ENCODE results near the gene BCL2.

Gene BCL2

GRCh38 chr18:63322908-63323634 lies 3.5 kb upstream of the BCL2 start:
- Histone ChIP-seq H3K36me3 (ENCODE audit: control insufficient read depth, insufficient read depth, low read length) (no peaks in the 10 kb centered on the region), H3K9me3 (ENCODE audit: control insufficient read depth, insufficient read depth, low read length) (no peaks in the 10 kb centered on the region), H3K27me3 (ENCODE audit: control insufficient read depth, insufficient read depth, low read length) (peaks cover 21% of the 10 kb centered on the region), H3K9ac (ENCODE audit: low read depth, low read length) (no peak overlapping the region), H3K4me3 (ENCODE audit: low read depth, low read length) (no peak overlapping the region), H3K4me1 (ENCODE audit: control insufficient read depth, insufficient read depth, low read length) (peaks cover 4% of the 10 kb centered on the region)

GRCh38 chr18:63322206-63322605 lies 2.6 kb upstream of the BCL2 start:
- H3K4me1 ChIP-seq (ENCODE audit: control insufficient read depth, insufficient read depth, low read length), result peaks cover 4% of the 10 kb centered on the region
- H3K27me3 ChIP-seq (ENCODE audit: control insufficient read depth, insufficient read depth, low read length), result peaks cover 29% of the 10 kb centered on the region
- no peaks in the 10 kb centered on the region for H3K36me3 ChIP-seq (ENCODE audit: control insufficient read depth, insufficient read depth, low read length)
- no peaks in the 10 kb centered on the region for H3K9me3 ChIP-seq (ENCODE audit: control insufficient read depth, insufficient read depth, low read length)
- no peak overlapping the region for H3K9ac ChIP-seq (ENCODE audit: low read depth, low read length)
- H3K4me3 ChIP-seq (ENCODE audit: low read depth, low read length), result no peak overlapping the region

GRCh38 chr18:63321291-63321690 lies 1.7 kb upstream of the BCL2 start:
- H3K4me3 ChIP-seq (ENCODE audit: low read depth, low read length), result peak overlapping the region; percentile 62

GRCh38 chr18:63320975-63321265 lies 1.4 kb upstream of the BCL2 start:
- Histone ChIP-seq H3K4me3 (ENCODE audit: low read depth, low read length) (peak overlapping the region; percentile 62), H3K36me3 (ENCODE audit: control insufficient read depth, insufficient read depth, low read length) (no peaks in the 10 kb centered on the region), H3K27me3 (ENCODE audit: control insufficient read depth, insufficient read depth, low read length) (peaks cover 39% of the 10 kb centered on the region), H3K4me1 (ENCODE audit: control insufficient read depth, insufficient read depth, low read length) (peaks cover 4% of the 10 kb centered on the region), H3K9ac (ENCODE audit: low read depth, low read length) (no peak overlapping the region), H3K9me3 (ENCODE audit: control insufficient read depth, insufficient read depth, low read length) (no peaks in the 10 kb centered on the region)

More at GRCh38 chr18:63321291-63321690, 1.7 kb upstream of the BCL2 start:
- H3K4me1 ChIP-seq (ENCODE audit: control insufficient read depth, insufficient read depth, low read length), result peaks cover 4% of the 10 kb centered on the region
- H3K9ac ChIP-seq (ENCODE audit: low read depth, low read length), result no peak overlapping the region
- H3K27me3 ChIP-seq (ENCODE audit: control insufficient read depth, insufficient read depth, low read length), result peaks cover 38% of the 10 kb centered on the region
- H3K36me3 ChIP-seq (ENCODE audit: control insufficient read depth, insufficient read depth, low read length), result no peaks in the 10 kb centered on the region
- H3K9me3 ChIP-seq (ENCODE audit: control insufficient read depth, insufficient read depth, low read length), result no peaks in the 10 kb centered on the region

- Histone ChIP-seq H3K4me3 (ENCODE audit: low read depth, low read length) (peak overlapping the region; percentile 62), H3K9me3 (ENCODE audit: control insufficient read depth, insufficient read depth, low read length) (no peaks in the 10 kb centered on the region), H3K9ac (ENCODE audit: low read depth, low read length) (no peak overlapping the region), H3K36me3 (ENCODE audit: control insufficient read depth, insufficient read depth, low read length) (no peaks in the 10 kb centered on the region), H3K4me1 (ENCODE audit: control insufficient read depth, insufficient read depth, low read length) (peaks cover 4% of the 10 kb centered on the region), H3K27me3 (ENCODE audit: control insufficient read depth, insufficient read depth, low read length) (peaks cover 39% of the 10 kb centered on the region)
Observed at GRCh38 chr18:63320123-63320974, 780 bp upstream of the BCL2 start.

GRCh38 chr18:63318889-63319382 lies 633 bp downstream of the BCL2 start:
- Histone ChIP-seq H3K27me3 (ENCODE audit: control insufficient read depth, insufficient read depth, low read length) (peaks cover 39% of the 10 kb centered on the region), H3K9ac (ENCODE audit: low read depth, low read length) (no peak overlapping the region), H3K4me3 (ENCODE audit: low read depth, low read length) (peak overlapping the region; percentile 66), H3K4me1 (ENCODE audit: control insufficient read depth, insufficient read depth, low read length) (peaks cover 4% of the 10 kb centered on the region), H3K9me3 (ENCODE audit: control insufficient read depth, insufficient read depth, low read length) (no peaks in the 10 kb centered on the region), H3K36me3 (ENCODE audit: control insufficient read depth, insufficient read depth, low read length) (no peaks in the 10 kb centered on the region)

GRCh38 chr18:63317982-63318888 lies 1.3 kb downstream of the BCL2 start:
- H3K4me1 ChIP-seq (ENCODE audit: control insufficient read depth, insufficient read depth, low read length), result peaks cover 4% of the 10 kb centered on the region
- H3K9me3 ChIP-seq (ENCODE audit: control insufficient read depth, insufficient read depth, low read length), result no peaks in the 10 kb centered on the region
- H3K9ac ChIP-seq (ENCODE audit: low read depth, low read length), result no peak overlapping the region
- H3K36me3 ChIP-seq (ENCODE audit: control insufficient read depth, insufficient read depth, low read length), result no peaks in the 10 kb centered on the region
- peaks cover 39% of the 10 kb centered on the region for H3K27me3 ChIP-seq (ENCODE audit: control insufficient read depth, insufficient read depth, low read length)
- peak overlapping the region; percentile 66 for H3K4me3 ChIP-seq (ENCODE audit: low read depth, low read length)

- H3K27me3 ChIP-seq (ENCODE audit: control insufficient read depth, insufficient read depth, low read length), result peaks cover 39% of the 10 kb centered on the region
- peaks cover 4% of the 10 kb centered on the region for H3K4me1 ChIP-seq (ENCODE audit: control insufficient read depth, insufficient read depth, low read length)
- no peaks in the 10 kb centered on the region for H3K9me3 ChIP-seq (ENCODE audit: control insufficient read depth, insufficient read depth, low read length)
- H3K4me3 ChIP-seq (ENCODE audit: low read depth, low read length), result peak overlapping the region; percentile 66
- no peak overlapping the region for H3K9ac ChIP-seq (ENCODE audit: low read depth, low read length)
- H3K36me3 ChIP-seq (ENCODE audit: control insufficient read depth, insufficient read depth, low read length), result no peaks in the 10 kb centered on the region
Observed at GRCh38 chr18:63317556-63317946, 2.0 kb downstream of the BCL2 start.

- Histone ChIP-seq H3K9ac (ENCODE audit: low read depth, low read length) (no peak overlapping the region), H3K9me3 (ENCODE audit: control insufficient read depth, insufficient read depth, low read length) (no peaks in the 10 kb centered on the region), H3K4me3 (ENCODE audit: low read depth, low read length) (no peak overlapping the region), H3K27me3 (ENCODE audit: control insufficient read depth, insufficient read depth, low read length) (peaks cover 39% of the 10 kb centered on the region), H3K36me3 (ENCODE audit: control insufficient read depth, insufficient read depth, low read length) (no peaks in the 10 kb centered on the region), H3K4me1 (ENCODE audit: control insufficient read depth, insufficient read depth, low read length) (peaks cover 4% of the 10 kb centered on the region)
Observed at GRCh38 chr18:63316612-63317555, 2.7 kb downstream of the BCL2 start.

- peaks cover 4% of the 10 kb centered on the region for H3K4me1 ChIP-seq (ENCODE audit: control insufficient read depth, insufficient read depth, low read length)
- H3K36me3 ChIP-seq (ENCODE audit: control insufficient read depth, insufficient read depth, low read length), result no peaks in the 10 kb centered on the region
- H3K4me3 ChIP-seq (ENCODE audit: low read depth, low read length), result no peak overlapping the region
- H3K9ac ChIP-seq (ENCODE audit: low read depth, low read length), result no peak overlapping the region
- H3K27me3 ChIP-seq (ENCODE audit: control insufficient read depth, insufficient read depth, low read length), result peaks cover 33% of the 10 kb centered on the region
- no peaks in the 10 kb centered on the region for H3K9me3 ChIP-seq (ENCODE audit: control insufficient read depth, insufficient read depth, low read length)
Observed at GRCh38 chr18:63315876-63316275, 3.7 kb downstream of the BCL2 start.
